Measurements from ENCODE around the gene ANKRD23.

GRCh38 chr2:96795076-96795475 is 48.7 kb downstream of the ANKRD23 start:
- no peak for TF ChIP-seq CTCF (conservative IDR thresholded peaks at IDR 0.05)
- TF ChIP-seq ZFX (IDR thresholded peaks at IDR 0.05), result no peak
